Measurements from ENCODE around the gene KIRREL2.

KIRREL2 gene

DNA sequence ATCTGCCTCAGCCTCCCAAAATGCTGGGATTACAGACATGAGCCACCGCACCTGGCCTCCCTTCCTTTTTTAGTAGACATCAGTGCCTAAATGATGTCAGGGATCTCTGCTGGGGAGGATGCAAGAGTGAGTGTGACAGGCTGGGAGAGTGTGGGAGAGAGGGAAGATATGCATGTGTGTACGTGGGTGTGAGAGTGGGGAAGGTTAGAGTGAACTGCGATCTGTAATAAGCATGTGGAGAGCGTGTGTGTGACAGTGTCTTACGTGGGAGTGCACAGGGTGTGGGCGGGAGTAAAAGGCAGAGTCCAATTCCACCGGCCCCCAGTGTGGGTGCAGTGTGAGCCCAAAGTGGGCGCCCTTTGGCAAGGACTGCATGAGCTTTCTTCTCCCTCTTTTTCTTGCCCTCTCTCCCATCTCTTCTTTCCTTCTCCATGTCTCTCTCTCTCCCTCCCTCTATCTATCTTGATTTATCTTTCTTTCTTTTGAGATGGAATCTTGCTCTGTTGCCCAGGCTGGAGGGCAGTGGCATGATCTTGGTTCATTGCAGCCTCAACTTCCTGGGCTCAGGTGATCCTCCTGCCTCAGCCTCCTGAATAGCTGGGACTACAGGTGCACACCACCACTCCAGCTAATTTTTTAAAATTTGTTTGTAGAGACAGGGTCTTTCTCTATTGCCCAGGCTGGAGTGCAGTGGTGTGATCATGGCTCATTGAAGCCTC is 3.5 kb upstream of the KIRREL2 start (continued):
- no peak for TF ChIP-seq ZNF354C (tag by site-specific recombination; IDR thresholded peaks at IDR 0.05; ENCODE audit: borderline replicate concordance, low read depth)
- no peak for TF ChIP-seq ZNF664 (tag by site-specific recombination; IDR thresholded peaks at IDR 0.05)
- no peak for TF ChIP-seq ZNF114 (tag by site-specific recombination; IDR thresholded peaks at IDR 0.05)
- TF ChIP-seq ZNF837 (tag by site-specific recombination; IDR thresholded peaks at IDR 0.05): no peak

DNA sequence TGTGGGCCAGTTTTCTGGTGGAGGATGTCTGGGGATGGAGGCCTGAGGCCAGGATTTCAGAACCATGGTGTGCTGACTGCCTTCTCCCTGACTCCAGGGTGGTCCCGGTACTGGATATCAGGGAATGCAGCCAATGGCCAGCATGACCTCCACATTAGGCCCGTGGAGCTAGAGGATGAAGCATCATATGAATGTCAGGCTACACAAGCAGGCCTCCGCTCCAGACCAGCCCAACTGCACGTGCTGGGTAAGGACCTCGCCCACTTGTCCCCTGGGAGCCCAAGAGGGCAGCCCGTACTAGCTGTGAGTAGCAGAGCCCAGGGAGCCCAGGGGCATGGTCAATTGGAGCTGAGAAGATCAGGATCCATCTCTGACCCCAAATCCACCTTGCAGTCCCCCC is 1.6 kb downstream of the KIRREL2 start:
- Histone ChIP-seq H3K4me3 (ENCODE audit: low read depth, low read length) (no peak overlapping the region), H3K36me3 (ENCODE audit: control insufficient read depth in 2 of 2, insufficient read depth in 1 of 2, low read length in 2 of 2) (no peaks in the 10 kb centered on the region), H3K4me1 (ENCODE audit: control insufficient read depth, insufficient read depth, low read length) (no peaks in the 10 kb centered on the region), H3K9me3 (ENCODE audit: control insufficient read depth, insufficient read depth, low read depth, low read length) (no peaks in the 10 kb centered on the region), H3K27ac (ENCODE audit: extremely low read depth, low read depth, low read length) (no peak overlapping the region)
- ChIA-PET POLR2A (interaction anchor here (1.1 kb wide), 1 partner anchor 11 kb away, joined by 3 read pairs; no protein-coding TSS in a partner anchor), CTCF (interaction anchor here (0.6 kb wide), 2 partner anchors 209 to 348 kb away, joined by 3 read pairs; no protein-coding TSS in a partner anchor)
- TF ChIP-seq SCRT1 (tag by site-specific recombination; IDR thresholded peaks at IDR 0.05; ENCODE audit: borderline replicate concordance) (no peak), KLF9 (tag by site-specific recombination; IDR thresholded peaks at IDR 0.05; ENCODE audit: low read depth) (0 out of 2 replicates have a peak, but pooled peaks have one; percentile 12), ZNF362 (tag by site-specific recombination; IDR thresholded peaks at IDR 0.05) (no peak), ZNF449 (tag by site-specific recombination; IDR thresholded peaks at IDR 0.05) (peak; percentile 28; the same call in 1 of the 2 replicates), ZNF600 (tag by site-specific recombination; IDR thresholded peaks at IDR 0.05) (peak; percentile 79), SETDB1 (IDR thresholded peaks at IDR 0.05; ENCODE audit: insufficient read length, low read length) (no peak)
- TF ChIP-seq, protein P1, sequence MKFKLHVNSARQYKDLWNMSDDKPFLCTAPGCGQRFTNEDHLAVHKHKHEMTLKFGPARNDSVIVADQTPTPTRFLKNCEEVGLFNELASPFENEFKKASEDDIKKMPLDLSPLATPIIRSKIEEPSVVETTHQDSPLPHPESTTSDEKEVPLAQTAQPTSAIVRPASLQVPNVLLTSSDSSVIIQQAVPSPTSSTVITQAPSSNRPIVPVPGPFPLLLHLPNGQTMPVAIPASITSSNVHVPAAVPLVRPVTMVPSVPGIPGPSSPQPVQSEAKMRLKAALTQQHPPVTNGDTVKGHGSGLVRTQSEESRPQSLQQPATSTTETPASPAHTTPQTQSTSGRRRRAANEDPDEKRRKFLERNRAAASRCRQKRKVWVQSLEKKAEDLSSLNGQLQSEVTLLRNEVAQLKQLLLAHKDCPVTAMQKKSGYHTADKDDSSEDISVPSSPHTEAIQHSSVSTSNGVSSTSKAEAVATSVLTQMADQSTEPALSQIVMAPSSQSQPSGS (tag by site-specific recombination; IDR thresholded peaks at IDR 0.05; ENCODE audit: low read depth): no peak

DNA sequence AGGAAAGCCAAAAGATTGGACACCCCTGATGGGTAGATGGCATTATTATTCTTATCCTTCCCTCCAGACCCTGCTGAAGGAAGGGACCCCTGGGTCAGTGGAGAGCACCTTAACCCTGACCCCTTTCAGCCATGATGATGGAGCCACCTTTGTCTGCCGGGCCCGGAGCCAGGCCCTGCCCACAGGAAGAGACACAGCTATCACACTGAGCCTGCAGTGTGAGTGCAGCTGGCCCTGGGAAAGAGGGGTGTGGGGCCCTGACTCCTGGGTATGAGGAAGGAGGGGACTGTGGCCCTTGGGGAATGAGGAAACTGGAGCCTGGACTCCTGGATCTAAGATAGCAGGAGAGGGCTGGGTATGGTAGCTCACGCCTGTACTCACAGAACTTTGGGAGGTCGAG is 2.7 kb downstream of the KIRREL2 start:
- Histone ChIP-seq H3K4me1 (ENCODE audit: control insufficient read depth, insufficient read depth, low read length) (no peaks in the 10 kb centered on the region), H3K27ac (ENCODE audit: extremely low read depth, low read depth, low read length) (no peak overlapping the region), H3K9me3 (ENCODE audit: control insufficient read depth, insufficient read depth, low read depth, low read length) (no peaks in the 10 kb centered on the region), H3K4me3 (ENCODE audit: low read depth, low read length) (no peak overlapping the region), H3K36me3 (ENCODE audit: control insufficient read depth in 2 of 2, insufficient read depth in 1 of 2, low read length in 2 of 2) (no peaks in the 10 kb centered on the region)
- no peak for TF ChIP-seq ZNF560 (tag by site-specific recombination; IDR thresholded peaks at IDR 0.05; ENCODE audit: borderline replicate concordance)
- 0 out of 2 replicates have a peak, but pooled peaks have one; percentile 29 for TF ChIP-seq ZBTB6 (tag by site-specific recombination; IDR thresholded peaks at IDR 0.05)
- POLR2A ChIA-PET: interaction anchor here (0.7 to 2.9 kb wide), 2 partner anchors 11 to 41 kb away, joined by 3 to 11 read pairs; partner anchors contain the start of gene NFKBID
- CTCF ChIA-PET: interaction anchor here (1.0 to 1.4 kb wide), 3 partner anchors 9 to 39 kb away, joined by 3 to 4 read pairs (median 4); no protein-coding TSS in a partner anchor

Measured in HEK293 (cell line).